T-helper 2 cell treated with Interferon-gamma antibody and Interleukin-4, amounts not matched to agents 5 μg/mL and 100 μg/mL, for 36 hours (primary cell): ENCODE results near the gene SNCA.

Source experiments
- DNase-seq: peaks from one replicate; pipeline ENCODE4 v3.0.0; 2021; ENCODE audit warnings: low spot score
- H3K27ac Mint-ChIP-seq: one replicate; pipeline ENCODE4 v1.8.0; 2021; ENCODE audit warnings: mild to moderate bottlenecking, mixed read lengths
- H3K27me3 Mint-ChIP-seq: one replicate; pipeline ENCODE4 v1.8.0; 2021; ENCODE audit warnings: low read depth, mixed read lengths
- H3K36me3 Mint-ChIP-seq: one replicate; pipeline ENCODE4 v1.8.0; 2021; ENCODE audit warnings: low read depth, mixed read lengths
- H3K4me1 Mint-ChIP-seq: one replicate; pipeline ENCODE4 v1.8.0; 2021; ENCODE audit warnings: low read depth, mixed read lengths
- H3K4me3 Mint-ChIP-seq: one replicate; pipeline ENCODE4 v1.8.0; 2022; ENCODE audit warnings: mild to moderate bottlenecking, moderate library complexity, mixed read lengths
- H3K9me3 Mint-ChIP-seq: one replicate; pipeline ENCODE4 v1.8.0; 2021; ENCODE audit warnings: mixed read lengths

SNCA gene

GRCh38 chr4:89836031-89836745 is 773 bp downstream of the SNCA start:
- DNase-seq, result no peak
- H3K4me3 Mint-ChIP-seq, result peak overlapping the region; percentile 79
- no peak overlapping the region for H3K27ac Mint-ChIP-seq
- no peaks in the 10 kb centered on the region for H3K9me3 Mint-ChIP-seq
- peaks cover 65% of the 10 kb centered on the region for H3K27me3 Mint-ChIP-seq
- H3K4me1 Mint-ChIP-seq, result peaks cover 20% of the 10 kb centered on the region
- H3K36me3 Mint-ChIP-seq, result no peaks in the 10 kb centered on the region

DNA sequence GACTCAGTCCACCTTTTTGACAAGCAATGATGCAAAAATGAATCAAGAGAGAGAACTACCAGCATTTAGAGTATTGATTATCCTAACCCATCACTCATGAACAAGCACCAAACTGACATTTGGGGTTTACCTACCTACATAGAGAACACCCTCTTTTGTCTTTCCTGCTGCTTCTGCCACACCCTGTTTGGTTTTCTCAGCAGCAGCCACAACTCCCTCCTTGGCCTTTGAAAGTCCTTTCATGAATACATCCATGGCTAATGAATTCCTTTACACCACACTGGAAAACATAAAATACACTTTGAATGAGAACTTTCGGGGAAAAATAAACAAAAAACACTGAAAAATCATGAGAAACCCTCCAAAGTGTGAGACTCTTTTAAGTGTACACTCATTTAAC is 1.5 kb downstream of the SNCA start:
- Mint-ChIP-seq H3K27me3 (peaks cover 59% of the 10 kb centered on the region), H3K36me3 (no peaks in the 10 kb centered on the region), H3K4me1 (peaks cover 20% of the 10 kb centered on the region), H3K9me3 (no peaks in the 10 kb centered on the region), H3K27ac (no peak overlapping the region), H3K4me3 (peak overlapping the region; percentile 79)
- no peak for DNase-seq

DNA sequence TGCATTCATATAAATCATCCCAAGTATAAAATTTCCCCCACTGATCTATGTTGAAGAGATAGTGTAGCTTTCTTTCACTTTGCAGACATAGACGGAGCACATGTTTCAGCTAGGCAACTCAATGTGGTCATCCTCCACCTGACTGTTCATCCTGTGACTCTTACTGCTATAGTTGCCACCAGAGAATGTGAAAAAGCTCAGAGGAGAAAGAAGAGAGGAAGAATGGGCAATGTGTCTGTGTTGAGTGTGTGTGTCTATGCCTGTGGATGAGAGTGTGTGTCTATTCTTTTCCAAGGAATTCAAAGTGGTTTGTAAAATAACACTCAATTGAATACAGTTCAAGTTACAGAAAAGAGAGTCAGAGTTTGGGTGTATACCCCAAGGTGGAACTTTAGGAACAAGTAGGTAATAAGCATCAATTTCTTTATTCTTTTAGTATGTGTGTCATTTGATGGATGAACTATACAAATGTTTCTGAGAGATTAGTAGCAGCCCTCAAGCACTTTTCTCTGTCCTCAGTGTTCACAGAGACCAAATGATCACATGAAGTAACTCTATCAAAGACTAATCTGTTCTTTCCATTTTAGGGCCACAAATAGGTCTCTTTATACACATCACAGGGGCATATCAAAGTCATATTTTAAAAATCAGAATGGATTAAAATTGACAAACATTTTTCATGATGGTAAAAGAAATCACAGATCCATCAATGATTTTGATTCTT is 2.3 kb downstream of the SNCA start:
- no peak for DNase-seq
- Mint-ChIP-seq H3K9me3 (no peaks in the 10 kb centered on the region), H3K27ac (no peak overlapping the region), H3K27me3 (peaks cover 54% of the 10 kb centered on the region), H3K36me3 (no peaks in the 10 kb centered on the region), H3K4me3 (no peak overlapping the region), H3K4me1 (peaks cover 25% of the 10 kb centered on the region)

DNA sequence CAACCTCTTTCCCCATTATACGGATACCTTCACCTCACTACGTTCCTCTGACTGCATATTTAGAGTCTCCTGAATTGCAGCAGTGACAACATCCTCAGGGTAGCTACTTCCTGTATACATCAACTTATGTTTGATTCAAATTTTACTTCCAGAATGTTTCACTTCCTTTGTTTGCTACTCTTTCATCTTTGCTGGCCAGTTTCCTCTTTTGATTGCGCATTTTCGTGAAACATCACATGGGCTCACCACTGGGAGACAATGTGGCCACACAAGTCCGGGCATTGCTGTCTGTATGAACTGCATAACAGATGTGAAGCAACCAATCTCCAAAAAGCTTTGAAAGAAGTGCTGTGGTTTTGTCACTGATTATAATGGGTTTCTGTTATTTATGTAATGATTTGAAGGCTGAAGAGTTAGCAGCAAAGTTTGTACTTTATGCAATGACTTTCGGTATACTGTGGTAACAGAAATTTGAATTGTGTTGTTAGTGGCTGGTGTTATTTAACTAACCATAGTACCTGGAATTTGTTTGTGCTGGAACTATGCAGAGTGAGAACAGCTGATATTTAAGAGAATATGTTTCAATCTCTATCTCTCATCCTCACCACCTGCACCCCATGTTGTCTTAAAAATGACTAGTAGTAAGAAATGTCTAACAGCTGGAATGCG is 7.4 kb downstream of the SNCA start:
- Mint-ChIP-seq H3K36me3 (no peaks in the 10 kb centered on the region), H3K9me3 (no peaks in the 10 kb centered on the region), H3K27me3 (peaks cover 16% of the 10 kb centered on the region), H3K4me3 (peak overlapping the region; percentile 56), H3K27ac (peak overlapping the region; percentile 76), H3K4me1 (peaks cover 16% of the 10 kb centered on the region)
- peak; percentile 45 for DNase-seq

DNA sequence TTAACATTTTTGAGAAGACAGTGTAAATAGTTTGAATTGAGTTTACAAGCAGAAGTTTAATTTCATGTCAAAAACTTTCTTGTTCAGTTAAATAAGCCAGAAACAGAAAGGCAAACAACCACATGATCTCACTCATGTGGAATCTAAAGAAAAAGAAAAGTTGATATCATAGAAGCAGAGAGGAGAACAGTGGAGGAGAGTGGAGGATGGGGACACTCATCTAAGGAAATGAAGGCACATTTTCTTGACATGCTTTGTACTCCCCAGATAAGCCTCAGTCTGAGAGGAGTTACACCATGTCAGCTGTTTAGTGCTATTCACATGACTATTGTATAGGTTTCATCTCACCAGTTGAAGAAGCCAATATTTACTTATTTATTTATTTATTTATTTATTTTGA is 13.5 kb downstream of the SNCA start:
- H3K27ac Mint-ChIP-seq, result no peak overlapping the region
- H3K36me3 Mint-ChIP-seq, result no peaks in the 10 kb centered on the region
- H3K27me3 Mint-ChIP-seq, result peaks cover 19% of the 10 kb centered on the region
- DNase-seq, result no peak
- no peak overlapping the region for H3K4me3 Mint-ChIP-seq
- H3K4me1 Mint-ChIP-seq, result peaks cover 2% of the 10 kb centered on the region
- no peaks in the 10 kb centered on the region for H3K9me3 Mint-ChIP-seq

- Mint-ChIP-seq H3K4me3 (no peak overlapping the region), H3K27me3 (peaks cover 19% of the 10 kb centered on the region), H3K36me3 (no peaks in the 10 kb centered on the region), H3K27ac (no peak overlapping the region), H3K4me1 (no peaks in the 10 kb centered on the region), H3K9me3 (no peaks in the 10 kb centered on the region)
- no peak for DNase-seq
These were observed 15.3 kb downstream of the SNCA start for GRCh38 chr4:89821612-89822011.

GRCh38 chr4:89820010-89820409 is 17.0 kb downstream of the SNCA start:
- Mint-ChIP-seq H3K4me1 (no peaks in the 10 kb centered on the region), H3K27me3 (peaks cover 15% of the 10 kb centered on the region), H3K4me3 (no peak overlapping the region), H3K27ac (no peak overlapping the region), H3K36me3 (no peaks in the 10 kb centered on the region), H3K9me3 (no peaks in the 10 kb centered on the region)
- no peak for DNase-seq

DNA sequence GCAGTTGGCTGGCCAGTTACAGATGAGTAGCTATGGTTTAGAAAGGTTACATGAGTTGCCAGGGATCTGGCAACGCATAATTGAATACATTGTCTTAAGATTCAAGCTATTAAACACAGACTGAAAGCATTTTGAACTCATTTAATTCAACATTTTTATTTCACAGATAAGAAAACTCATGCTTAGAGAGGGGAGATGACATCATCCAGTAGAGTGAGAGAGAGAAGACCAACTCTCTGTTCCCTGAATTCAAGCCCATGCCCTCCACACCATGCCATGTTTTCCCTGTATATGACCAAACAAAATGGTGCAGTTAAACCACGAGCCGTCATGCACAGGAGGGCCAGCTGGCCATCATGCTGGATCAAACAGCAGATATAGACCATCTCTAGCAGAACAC is 22.6 kb downstream of the SNCA start:
- Mint-ChIP-seq H3K4me3 (no peak overlapping the region), H3K9me3 (no peaks in the 10 kb centered on the region), H3K4me1 (no peaks in the 10 kb centered on the region), H3K27ac (no peak overlapping the region), H3K36me3 (no peaks in the 10 kb centered on the region), H3K27me3 (peaks cover 4% of the 10 kb centered on the region)
- no peak for DNase-seq

- Mint-ChIP-seq H3K27ac (no peak overlapping the region), H3K36me3 (no peaks in the 10 kb centered on the region)
These were observed 23.8 kb downstream of the SNCA start for GRCh38 chr4:89813197-89813596.

GRCh38 chr4:89807441-89808140 is 29.4 kb downstream of the SNCA start:
- H3K27ac Mint-ChIP-seq, result no peak overlapping the region
- no peaks in the 10 kb centered on the region for H3K4me1 Mint-ChIP-seq
- H3K36me3 Mint-ChIP-seq, result no peaks in the 10 kb centered on the region
- no peaks in the 10 kb centered on the region for H3K9me3 Mint-ChIP-seq
- no peaks in the 10 kb centered on the region for H3K27me3 Mint-ChIP-seq
- no peak for DNase-seq
- no peak overlapping the region for H3K4me3 Mint-ChIP-seq

More at GRCh38 chr4:89813197-89813596, 23.8 kb downstream of the SNCA start:
- no peaks in the 10 kb centered on the region for H3K9me3 Mint-ChIP-seq
- no peaks in the 10 kb centered on the region for H3K27me3 Mint-ChIP-seq
- no peak for DNase-seq
- H3K4me3 Mint-ChIP-seq, result no peak overlapping the region
- H3K4me1 Mint-ChIP-seq, result no peaks in the 10 kb centered on the region

GRCh38 chr4:89805297-89805696 is 31.7 kb downstream of the SNCA start:
- no peaks in the 10 kb centered on the region for H3K27me3 Mint-ChIP-seq
- H3K4me3 Mint-ChIP-seq, result no peak overlapping the region
- no peaks in the 10 kb centered on the region for H3K4me1 Mint-ChIP-seq
- no peak for DNase-seq
- H3K9me3 Mint-ChIP-seq, result no peaks in the 10 kb centered on the region
- no peaks in the 10 kb centered on the region for H3K36me3 Mint-ChIP-seq
- H3K27ac Mint-ChIP-seq, result no peak overlapping the region

GRCh38 chr4:89803915-89804314 is 33.0 kb downstream of the SNCA start:
- Mint-ChIP-seq H3K36me3 (no peaks in the 10 kb centered on the region), H3K4me3 (no peak overlapping the region), H3K4me1 (no peaks in the 10 kb centered on the region), H3K27me3 (no peaks in the 10 kb centered on the region), H3K9me3 (no peaks in the 10 kb centered on the region), H3K27ac (no peak overlapping the region)
- no peak for DNase-seq

GRCh38 chr4:89803036-89803435 is 33.9 kb downstream of the SNCA start:
- Mint-ChIP-seq H3K36me3 (no peaks in the 10 kb centered on the region), H3K27me3 (no peaks in the 10 kb centered on the region), H3K27ac (no peak overlapping the region)

More at GRCh38 chr4:89803036-89803435, 33.9 kb downstream of the SNCA start:
- no peak for DNase-seq
- no peak overlapping the region for H3K4me3 Mint-ChIP-seq
- H3K4me1 Mint-ChIP-seq, result no peaks in the 10 kb centered on the region
- no peaks in the 10 kb centered on the region for H3K9me3 Mint-ChIP-seq
